ENCODE measurements around the gene FSTL4.

DNA sequence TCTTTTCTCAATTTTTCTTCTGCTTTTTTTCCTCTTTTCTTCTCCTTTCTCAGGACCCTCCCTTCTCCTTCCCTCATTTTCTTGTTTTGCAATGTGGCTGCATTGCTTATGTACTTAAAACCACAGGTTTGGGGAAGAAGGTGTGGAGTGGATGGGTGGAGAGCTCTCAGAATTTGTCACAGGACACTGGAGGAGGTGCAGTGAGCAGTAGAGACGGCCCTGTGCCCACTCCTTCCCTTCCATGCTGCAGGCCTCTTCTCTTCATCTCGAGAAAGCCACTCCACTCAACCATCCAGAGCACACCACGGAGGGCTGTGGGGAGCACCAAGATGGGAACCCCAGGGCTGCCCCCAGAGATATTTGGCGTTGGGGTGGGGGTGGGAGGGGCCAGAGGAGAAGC, 92.3 kb downstream of the FSTL4 start:
- TF ChIP-seq EZH2 (IDR thresholded peaks at IDR 0.05; ENCODE audit: borderline replicate concordance, insufficient read depth, low read length, poor library complexity, severe bottlenecking) (no peak), SMC3 (conservative IDR thresholded peaks at IDR 0.05; ENCODE audit: poor library complexity) (no peak)

All from neural cell (in vitro differentiated cells).